NT2/D1 (cell line): ENCODE results near the gene COBL.

Source experiments
- DNase-seq: peaks from one replicate; pipeline ENCODE4 v3.0.0-alpha.2; 2011; ENCODE audit warnings: low read depth, low spot score
- H3K27me3 ChIP-seq: 2 replicates; pipeline ENCODE4 v1.6.0; 2011; ENCODE audit warnings: mild to moderate bottlenecking; ENCODE audit not compliant: insufficient read length, insufficient read depth
- H3K36me3 ChIP-seq: 2 replicates; pipeline ENCODE4 v1.6.1; 2011; ENCODE audit warnings: mild to moderate bottlenecking, low read length, mixed read lengths; ENCODE audit not compliant: insufficient read depth, insufficient read length
- H3K4me1 ChIP-seq: 2 replicates; pipeline ENCODE4 v1.5.1; 2011; ENCODE audit not compliant: insufficient read depth, insufficient read length
- H3K4me3 ChIP-seq: 2 replicates; pipeline ENCODE4 v1.5.1; 2011; ENCODE audit warnings: low read depth; ENCODE audit not compliant: insufficient read length
- H3K9ac ChIP-seq: 2 replicates; pipeline ENCODE4 v1.6.0; 2011; ENCODE audit warnings: low read depth; ENCODE audit not compliant: insufficient read length
- H3K9me3 ChIP-seq: 2 replicates; pipeline ENCODE4 v1.5.1; 2011; ENCODE audit warnings: mild to moderate bottlenecking, low read length; ENCODE audit not compliant: insufficient read depth
- SUZ12 ChIP-seq: IDR thresholded peaks from 2 replicates; pipeline ENCODE4 v1.6.1; 2011; ENCODE audit not compliant: insufficient read length, insufficient read depth; ENCODE audit errors: extremely low read depth
- YY1 ChIP-seq: IDR thresholded peaks from 2 replicates; pipeline ENCODE4 v1.6.1; 2011; ENCODE audit not compliant: insufficient read length, insufficient read depth
- ZNF274 ChIP-seq: IDR thresholded peaks from 2 replicates; pipeline ENCODE4 v1.6.1; 2011; ENCODE audit warnings: mild to moderate bottlenecking, low read depth, low read length

Gene COBL

DNA sequence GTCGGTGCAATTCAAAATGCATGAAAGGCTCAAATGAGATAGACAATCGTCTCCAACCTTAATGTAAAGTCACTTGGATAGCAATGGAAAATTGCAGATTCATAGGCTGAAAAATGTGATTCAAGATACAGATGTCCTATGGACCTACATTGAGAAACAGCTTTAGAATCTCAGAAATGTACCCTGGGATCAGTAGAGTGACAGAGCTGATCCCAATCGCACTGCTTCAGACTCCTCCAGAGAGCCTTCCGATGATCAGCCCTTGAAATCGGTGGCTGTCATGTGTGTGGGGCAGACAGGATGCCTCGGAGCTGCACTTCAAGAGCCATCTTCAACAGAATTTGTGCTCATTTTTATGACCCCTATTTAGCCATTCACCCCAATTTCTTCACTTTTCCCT, 293.8 kb downstream of the COBL start:
- no peak for TF ChIP-seq SUZ12
- Histone ChIP-seq H3K9me3 (no peaks in the 10 kb centered on the region), H3K9ac (no peak overlapping the region), H3K36me3 (peaks cover 5% of the 10 kb centered on the region), H3K4me3 (no peak overlapping the region), H3K4me1 (no peaks in the 10 kb centered on the region), H3K27me3 (no peaks in the 10 kb centered on the region)
- DNase-seq = no peak

GRCh38 chr7:51021906-51022570, 294.6 kb downstream of the COBL start:
- H3K27me3 ChIP-seq = no peaks in the 10 kb centered on the region
- no peak for DNase-seq

GRCh38 chr7:51020944-51021343, 295.7 kb downstream of the COBL start:
- Histone ChIP-seq H3K36me3 (no peaks in the 10 kb centered on the region), H3K9me3 (no peaks in the 10 kb centered on the region), H3K9ac (no peak overlapping the region), H3K4me1 (no peaks in the 10 kb centered on the region), H3K27me3 (no peaks in the 10 kb centered on the region), H3K4me3 (no peak overlapping the region)
- TF ChIP-seq SUZ12 = no peak
- no peak for TF ChIP-seq ZNF274
- TF ChIP-seq YY1 = no peak
- no peak for DNase-seq

More at GRCh38 chr7:51021906-51022570, 294.6 kb downstream of the COBL start:
- no peak overlapping the region for H3K9ac ChIP-seq
- TF ChIP-seq ZNF274 (no peak), SUZ12 (no peak), YY1 (no peak)
- no peaks in the 10 kb centered on the region for H3K4me1 ChIP-seq
- H3K9me3 ChIP-seq = no peaks in the 10 kb centered on the region
- peaks cover 3% of the 10 kb centered on the region for H3K36me3 ChIP-seq
- H3K4me3 ChIP-seq = no peak overlapping the region

- TF ChIP-seq SUZ12 (no peak), YY1 (no peak), ZNF274 (no peak)
- Histone ChIP-seq H3K36me3 (no peaks in the 10 kb centered on the region), H3K9ac (no peak overlapping the region), H3K4me1 (no peaks in the 10 kb centered on the region), H3K27me3 (no peaks in the 10 kb centered on the region), H3K4me3 (no peak overlapping the region), H3K9me3 (no peaks in the 10 kb centered on the region)
- no peak for DNase-seq
Observed at GRCh38 chr7:51019891-51020870, 296.4 kb downstream of the COBL start.

GRCh38 chr7:51019191-51019844, 297.3 kb downstream of the COBL start:
- Histone ChIP-seq H3K9ac (no peak overlapping the region), H3K36me3 (no peaks in the 10 kb centered on the region), H3K9me3 (no peaks in the 10 kb centered on the region), H3K27me3 (no peaks in the 10 kb centered on the region), H3K4me1 (no peaks in the 10 kb centered on the region), H3K4me3 (no peak overlapping the region)
- no peak for DNase-seq
- TF ChIP-seq YY1 = no peak
- TF ChIP-seq SUZ12 = no peak
- TF ChIP-seq ZNF274 = no peak

DNA sequence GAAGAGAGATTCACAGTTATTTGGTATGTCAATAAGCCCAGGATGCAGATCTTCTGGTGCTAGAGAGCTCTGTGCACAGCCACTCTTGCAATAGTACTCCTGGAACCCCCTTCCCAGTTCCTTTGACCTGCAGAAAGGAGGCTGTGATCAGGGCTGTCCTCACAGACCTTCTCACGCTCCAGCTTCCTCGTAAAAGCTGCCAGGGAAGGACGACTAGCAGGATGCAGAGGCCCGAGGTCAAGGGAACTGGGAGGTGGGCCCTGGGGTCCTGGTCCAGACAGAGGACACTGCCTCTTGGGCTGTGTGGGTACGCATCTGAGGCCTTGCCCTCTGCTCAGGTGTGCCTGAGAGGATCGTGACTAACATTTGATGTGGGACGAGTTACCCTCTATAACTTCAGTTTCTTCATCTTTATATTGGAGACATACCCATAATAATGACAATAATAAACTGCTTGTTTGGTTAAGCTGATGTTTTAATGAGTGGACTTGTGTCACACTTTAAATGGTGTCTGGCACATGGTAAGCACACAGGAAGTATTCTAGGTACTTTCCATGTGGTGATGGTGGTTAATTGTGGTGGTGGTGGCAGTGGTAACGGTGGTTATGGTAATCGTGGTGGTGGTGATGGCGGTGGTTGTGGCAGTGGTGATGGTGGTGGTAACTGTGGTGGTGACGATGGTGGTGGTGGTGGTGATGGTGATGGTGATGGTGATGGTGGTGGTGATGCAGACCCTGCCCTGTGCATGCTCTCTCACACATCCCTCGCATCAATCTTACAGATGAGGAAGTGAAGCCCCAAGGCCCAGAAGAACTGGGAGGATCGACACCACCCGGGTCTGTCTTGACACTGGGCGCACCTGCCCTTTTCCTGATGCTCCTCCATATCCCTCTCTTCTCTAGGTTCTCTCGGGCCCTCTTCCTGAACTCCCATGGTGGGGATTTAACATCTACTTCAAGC, 298.8 kb downstream of the COBL start:
- no peak for DNase-seq
- Histone ChIP-seq H3K27me3 (peaks cover 4% of the 10 kb centered on the region), H3K4me1 (no peaks in the 10 kb centered on the region), H3K9me3 (no peaks in the 10 kb centered on the region), H3K4me3 (no peak overlapping the region), H3K36me3 (no peaks in the 10 kb centered on the region), H3K9ac (no peak overlapping the region)
- no peak for TF ChIP-seq ZNF274
- TF ChIP-seq YY1 = no peak
- TF ChIP-seq SUZ12 = no peak

- Histone ChIP-seq H3K9ac (no peak overlapping the region), H3K27me3 (peaks cover 6% of the 10 kb centered on the region), H3K36me3 (no peaks in the 10 kb centered on the region), H3K9me3 (no peaks in the 10 kb centered on the region), H3K4me3 (no peak overlapping the region), H3K4me1 (no peaks in the 10 kb centered on the region)
- no peak for DNase-seq
- TF ChIP-seq YY1 = no peak
- no peak for TF ChIP-seq SUZ12
- no peak for TF ChIP-seq ZNF274
Observed at GRCh38 chr7:51016546-51016945, 300.1 kb downstream of the COBL start.
